Jurkat, Clone E6-1 (cell line): ENCODE results near the gene GPATCH8.
"Not testable (repeated sequence)": the region's sequence is repeated elsewhere in the genome, so short reads cannot be mapped to it uniquely, and the experiment has no call there.

Experiments
- DNase-seq: peaks from one replicate; pipeline ENCODE4 v3.0.0-alpha.2; 2011; ENCODE audit warnings: low read depth, low spot score
- H3K4me3 ChIP-seq: 2 replicates; pipeline ENCODE4 v1.5.1; 2011; ENCODE audit warnings: mild to moderate bottlenecking, low read length, control low read depth, moderate library complexity

GPATCH8 gene

DNA sequence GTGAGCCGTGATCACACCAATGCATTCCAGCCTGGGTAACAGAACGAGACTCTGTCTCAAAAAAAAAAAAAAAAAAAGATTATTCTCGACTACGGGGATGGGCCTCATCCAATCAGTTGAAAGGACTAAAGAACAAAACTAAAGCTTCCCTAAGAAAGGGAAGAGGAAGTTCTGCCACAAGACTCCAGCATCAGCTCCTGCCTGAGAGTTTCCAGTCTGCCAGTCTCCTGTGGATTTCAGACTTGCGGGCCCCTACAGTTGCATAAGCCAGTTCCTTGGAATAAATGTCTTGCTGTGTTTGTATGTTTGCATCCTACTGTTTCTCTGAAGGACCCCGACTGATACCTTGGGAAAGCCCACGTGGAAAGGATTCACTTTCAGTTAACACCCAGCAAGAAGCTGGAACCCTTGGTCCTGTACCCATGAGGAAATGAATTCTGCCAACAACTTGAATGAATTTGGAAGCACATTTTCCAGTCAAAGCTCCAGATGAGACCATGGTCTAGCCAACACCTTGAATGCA is 27.8 kb upstream of the GPATCH8 start:
- no peak overlapping the region for H3K4me3 ChIP-seq
- DNase-seq: no peak

DNA sequence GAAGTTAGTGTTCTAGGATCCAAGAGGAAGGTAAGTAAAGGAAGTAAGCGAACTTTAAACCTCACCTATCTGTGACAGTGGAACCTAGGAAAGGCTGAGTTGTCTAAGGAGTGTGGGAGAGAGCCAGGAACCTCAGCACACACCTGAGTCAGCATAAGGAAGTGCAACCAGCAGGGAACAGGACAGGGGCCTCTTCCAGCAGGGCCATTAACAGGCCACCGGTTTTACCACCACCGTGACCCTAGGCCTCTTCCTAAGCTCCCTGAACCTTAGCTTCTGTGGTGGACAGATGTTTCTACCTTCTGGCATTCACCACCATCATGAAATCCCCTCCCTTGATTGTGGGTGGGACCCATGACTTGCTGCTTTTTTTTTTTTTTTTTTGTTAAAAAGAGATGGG is 26.7 kb upstream of the GPATCH8 start:
- H3K4me3 ChIP-seq: no peak overlapping the region
- DNase-seq: no peak

DNA sequence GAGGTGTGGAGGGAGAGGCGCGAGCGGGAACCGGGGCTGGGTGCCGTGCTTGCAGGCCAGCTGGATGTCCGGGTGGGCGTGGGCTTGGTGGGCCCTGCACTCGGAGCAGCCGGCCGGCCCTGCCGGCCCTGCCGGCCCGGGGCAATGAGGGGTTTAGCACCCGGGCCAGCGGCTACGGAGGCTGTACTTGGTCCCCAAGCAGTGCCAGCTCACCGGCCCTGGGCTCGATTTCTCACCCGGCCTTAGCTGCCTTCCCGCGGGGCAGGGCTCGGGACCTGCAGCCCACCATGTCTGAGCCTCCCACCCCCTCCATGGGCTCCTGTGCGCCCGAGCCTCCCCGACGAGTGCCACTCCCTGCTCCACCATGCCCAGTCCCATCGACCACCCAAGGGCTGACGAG is 24.7 kb upstream of the GPATCH8 start:
- no peak for DNase-seq
- H3K4me3 ChIP-seq: no peak overlapping the region

DNA sequence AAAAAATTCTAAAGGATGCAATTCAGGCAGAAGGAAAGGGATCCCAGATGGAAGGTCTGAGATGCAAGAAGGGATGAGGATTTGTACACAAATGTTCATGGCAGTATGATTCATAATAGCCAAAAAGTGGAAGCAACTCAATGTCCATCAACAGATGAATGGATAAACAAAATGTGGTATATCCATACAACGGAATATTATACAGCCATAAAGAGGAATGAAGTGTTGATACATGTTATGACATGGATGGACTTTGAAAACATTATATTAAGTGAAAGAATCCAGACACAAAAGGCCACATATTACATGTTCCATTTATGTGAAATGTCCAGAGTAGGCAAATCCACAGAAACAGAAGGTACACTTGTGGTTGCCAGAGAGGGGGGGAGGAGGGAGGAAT is 23.9 kb upstream of the GPATCH8 start:
- no peak overlapping the region for H3K4me3 ChIP-seq
- no peak for DNase-seq

DNA sequence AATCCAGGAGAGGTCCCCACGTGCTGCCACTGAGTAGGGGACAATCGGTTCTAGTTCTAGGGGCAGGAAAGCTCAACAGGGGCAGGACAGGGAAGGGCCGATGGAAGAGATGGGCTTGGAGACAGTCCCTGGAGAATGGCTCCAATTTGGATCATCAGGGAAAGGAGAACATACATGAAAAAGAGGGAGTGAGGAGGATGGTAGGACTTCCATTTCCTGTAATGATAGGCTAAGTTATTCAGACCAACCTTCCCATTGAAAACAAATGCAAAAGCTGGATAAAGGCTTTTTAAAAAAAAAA is 20.4 kb upstream of the GPATCH8 start:
- no peak for DNase-seq
- H3K4me3 ChIP-seq: no peak overlapping the region

DNA sequence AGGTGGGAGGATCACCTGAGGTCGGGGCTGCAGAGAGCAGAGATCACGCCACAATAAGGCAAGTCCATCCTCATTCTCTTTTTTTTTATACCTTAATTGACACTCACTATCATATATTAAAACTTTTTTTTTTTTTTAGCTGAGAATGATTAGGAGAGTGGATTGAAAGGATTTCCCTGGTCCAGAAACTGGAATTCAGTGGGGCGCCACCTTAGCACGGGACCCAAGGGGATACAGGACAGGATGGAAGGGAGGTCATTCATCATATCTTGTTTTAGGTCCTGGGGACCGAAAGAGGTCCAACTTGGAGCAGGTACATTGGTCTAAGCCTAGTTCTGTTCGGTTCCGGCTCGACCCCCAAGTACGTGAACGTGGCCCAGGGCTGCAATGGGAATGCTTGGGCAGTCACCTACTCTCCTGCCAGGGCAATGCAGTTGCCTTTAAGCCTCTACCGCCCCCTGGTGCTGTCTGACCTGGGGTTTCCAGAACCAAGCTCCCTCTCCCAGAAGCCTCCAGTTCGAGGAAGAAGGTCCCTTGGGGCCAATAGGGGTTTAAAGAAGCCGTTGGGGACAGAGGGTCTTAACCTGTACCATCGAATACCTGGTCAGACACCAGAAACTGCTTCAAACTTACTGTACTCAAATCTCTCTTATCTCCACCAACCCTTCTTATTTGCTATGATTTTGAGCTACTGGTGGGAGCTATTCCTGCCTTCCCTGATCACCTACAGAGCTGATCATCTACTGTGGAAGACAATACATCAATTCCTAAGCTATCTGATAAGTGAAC is 19.9 kb upstream of the GPATCH8 start:
- H3K4me3 ChIP-seq: no peak overlapping the region
- DNase-seq: no peak

DNA sequence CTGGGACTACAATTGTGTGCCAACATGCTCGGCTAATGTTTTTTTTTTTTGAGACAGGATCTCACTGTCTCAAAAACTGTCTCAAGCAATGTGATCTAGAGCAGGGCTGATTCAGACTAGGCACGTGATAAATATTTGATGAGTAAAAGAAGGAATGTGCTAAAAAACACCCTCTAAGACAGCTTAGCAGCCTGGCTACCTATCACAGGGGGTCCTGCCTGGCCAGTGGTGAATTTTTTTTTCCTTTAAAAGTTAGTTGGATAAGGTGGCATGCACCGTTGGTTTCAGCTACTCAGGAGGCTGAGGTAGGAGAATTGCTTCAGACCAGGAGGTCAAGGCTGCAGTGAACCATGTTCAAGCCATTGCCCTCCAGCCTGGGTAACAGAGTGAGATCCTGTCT is 14.8 kb upstream of the GPATCH8 start:
- DNase-seq: no peak
- H3K4me3 ChIP-seq: no peak overlapping the region

DNA sequence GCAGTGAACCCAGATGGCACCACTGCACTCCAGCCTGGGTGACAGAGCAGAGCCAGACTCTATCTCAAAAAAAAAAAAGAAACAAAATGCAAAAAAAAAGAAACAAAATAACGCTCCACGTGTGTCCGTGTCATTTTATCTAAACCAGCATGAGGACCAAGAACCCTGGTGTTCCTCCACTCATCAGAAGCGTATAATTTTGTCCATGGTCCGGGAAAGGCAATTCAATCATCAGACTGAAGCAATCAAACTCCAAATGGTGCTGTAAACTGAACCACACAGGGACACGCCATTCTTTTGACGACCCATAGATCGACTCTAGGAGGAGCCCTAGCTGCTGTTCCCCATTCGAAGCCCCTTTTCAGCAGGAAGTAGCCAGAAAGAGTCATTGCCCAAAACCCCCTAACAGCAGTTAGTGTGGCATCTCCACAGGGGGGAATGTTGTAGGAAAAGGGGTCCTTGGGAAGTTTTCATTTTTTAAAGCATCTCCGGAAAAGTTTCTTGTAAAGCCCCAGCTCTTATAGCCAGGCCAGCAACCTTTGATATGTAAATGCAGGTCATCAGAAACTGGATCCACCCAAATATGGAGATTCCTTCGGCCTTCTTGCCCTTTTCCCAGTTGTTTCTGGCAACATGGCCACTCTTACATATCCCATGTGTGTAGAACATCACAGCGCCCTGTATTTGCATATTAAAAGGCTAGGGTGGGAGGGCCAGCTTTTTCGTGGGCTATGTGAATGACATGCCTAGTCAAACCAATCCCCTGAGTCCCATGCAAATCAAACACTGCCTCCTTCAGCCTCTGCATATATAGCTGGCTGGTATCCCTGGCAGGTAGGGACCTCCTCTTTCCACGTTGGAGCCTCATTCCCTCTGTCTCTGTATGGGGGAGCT is 8.3 kb upstream of the GPATCH8 start:
- H3K4me3 ChIP-seq: not testable (repeated sequence)
- peak; percentile 49 for DNase-seq

DNA sequence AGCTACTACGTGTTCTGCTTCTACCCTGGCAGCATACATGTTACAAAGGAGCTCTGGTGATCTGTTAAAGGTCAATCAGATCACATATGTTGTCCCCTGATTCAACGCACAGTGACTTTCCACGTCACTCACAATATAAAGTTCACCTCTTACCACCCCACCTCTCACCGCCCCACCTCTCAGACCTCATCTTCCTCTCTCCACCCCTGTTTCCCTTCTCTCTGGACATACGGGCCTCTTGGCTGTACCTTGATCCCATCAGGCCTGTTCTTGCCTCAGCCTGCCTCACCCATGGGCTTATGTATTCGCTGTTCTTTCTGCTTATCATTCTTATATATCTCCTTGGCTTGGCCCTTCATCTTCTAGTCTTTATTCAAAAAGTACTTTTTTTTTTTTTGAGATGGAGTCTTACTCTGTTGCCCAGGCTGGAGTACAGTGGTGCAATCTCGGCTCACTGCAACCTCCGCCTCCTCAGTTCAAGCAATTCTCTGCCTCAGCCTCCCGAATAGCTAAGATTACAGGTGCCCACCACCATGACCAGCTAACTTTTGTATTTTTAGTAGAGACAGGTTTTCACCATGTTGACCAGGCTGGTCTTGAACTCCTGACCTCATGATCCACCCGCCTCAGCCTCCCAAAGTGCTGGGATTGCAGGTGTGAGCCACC is 3.9 kb upstream of the GPATCH8 start:
- not testable (repeated sequence) for DNase-seq, H3K4me3 ChIP-seq

DNA sequence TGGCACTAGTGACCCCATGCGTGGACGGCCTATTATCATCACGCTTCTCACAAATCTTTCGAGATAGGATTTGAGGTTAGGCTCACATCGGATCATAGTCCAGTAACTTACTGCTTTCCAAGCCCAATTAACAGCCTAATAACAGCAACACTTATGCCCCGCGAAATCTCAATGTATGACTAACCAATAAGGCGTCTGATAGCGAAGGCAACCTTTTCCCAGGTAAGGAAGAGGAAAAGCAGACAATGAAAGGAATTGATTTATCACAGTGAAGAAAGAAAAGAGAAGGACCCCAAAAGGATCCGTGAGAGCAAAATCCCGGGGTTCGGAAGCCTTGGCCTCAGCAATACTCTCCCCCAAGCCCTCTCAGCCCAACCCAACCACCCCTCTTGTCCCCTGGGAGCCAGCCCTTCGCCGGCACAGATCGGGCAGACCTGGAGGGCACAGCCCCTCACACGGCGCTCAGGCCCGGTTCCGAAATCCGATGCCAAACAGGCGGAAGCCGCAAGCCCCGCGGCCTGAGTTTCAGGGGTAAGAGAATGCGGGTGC is 534 bp downstream of the GPATCH8 start:
- DNase-seq: no peak
- peak overlapping the region; percentile 87 for H3K4me3 ChIP-seq

DNA sequence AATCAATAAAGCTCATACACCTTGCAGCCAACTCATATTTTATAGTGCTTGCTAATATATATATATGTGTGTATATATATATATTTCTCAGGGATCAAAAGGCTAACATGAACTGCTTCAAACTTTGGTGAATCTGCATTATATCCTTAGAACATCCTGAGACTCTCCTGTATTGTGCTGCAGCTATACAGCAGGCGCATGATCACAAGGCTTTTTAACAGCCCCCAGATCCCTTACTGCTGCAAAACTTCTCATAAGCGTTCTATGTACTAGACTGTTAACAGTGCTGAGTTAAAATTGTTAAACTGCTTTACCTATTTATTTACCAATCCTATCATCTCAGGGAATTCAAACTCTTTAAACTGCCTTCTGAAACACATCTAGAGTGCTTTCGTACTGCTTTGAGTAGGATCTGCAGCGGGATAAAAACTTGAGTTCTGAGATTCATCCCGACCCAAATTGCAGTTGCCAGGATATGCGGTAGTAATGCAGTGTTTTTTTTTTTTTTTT is 1.3 kb downstream of the GPATCH8 start:
- no peak for DNase-seq
- H3K4me3 ChIP-seq: peak overlapping the region; percentile 87

DNA sequence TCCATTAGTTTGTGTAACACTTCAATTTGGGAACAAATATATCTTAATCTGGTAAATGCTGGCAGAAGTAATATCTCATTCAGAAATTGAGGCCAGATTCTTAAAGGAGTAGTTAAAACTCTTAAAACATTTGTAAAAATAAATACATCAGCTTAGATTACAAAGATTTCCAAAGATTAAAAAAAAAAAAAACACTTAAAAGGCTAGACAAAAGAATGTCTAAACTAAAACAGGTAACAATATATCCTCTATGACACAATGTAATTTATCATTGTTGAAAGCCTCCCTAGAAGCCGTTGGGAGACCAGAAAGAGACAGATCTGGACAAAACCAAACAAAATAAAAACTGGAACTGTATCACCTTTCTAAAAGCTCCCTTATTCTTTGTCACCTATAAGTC is 3.5 kb downstream of the GPATCH8 start:
- DNase-seq: no peak
- no peak overlapping the region for H3K4me3 ChIP-seq

DNA sequence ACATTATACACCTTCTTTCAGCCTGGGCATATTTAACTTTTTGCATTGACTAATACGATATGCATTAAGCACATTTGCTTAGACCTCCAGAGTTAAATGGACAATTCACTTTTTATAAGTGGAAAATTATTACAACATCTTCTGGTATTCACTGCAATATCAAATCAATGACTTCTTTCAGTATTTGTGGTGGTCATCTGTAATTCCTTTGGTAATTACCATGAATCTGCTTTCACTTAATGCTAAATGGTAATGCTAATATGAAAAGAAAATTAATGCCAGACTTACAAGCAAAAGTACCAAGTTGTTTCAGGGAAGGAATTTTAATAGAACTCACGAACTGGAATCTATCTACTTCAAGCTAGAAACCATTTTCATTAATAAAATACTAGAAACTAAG is 6.4 kb downstream of the GPATCH8 start:
- no peak for DNase-seq
- H3K4me3 ChIP-seq: no peak overlapping the region

DNA sequence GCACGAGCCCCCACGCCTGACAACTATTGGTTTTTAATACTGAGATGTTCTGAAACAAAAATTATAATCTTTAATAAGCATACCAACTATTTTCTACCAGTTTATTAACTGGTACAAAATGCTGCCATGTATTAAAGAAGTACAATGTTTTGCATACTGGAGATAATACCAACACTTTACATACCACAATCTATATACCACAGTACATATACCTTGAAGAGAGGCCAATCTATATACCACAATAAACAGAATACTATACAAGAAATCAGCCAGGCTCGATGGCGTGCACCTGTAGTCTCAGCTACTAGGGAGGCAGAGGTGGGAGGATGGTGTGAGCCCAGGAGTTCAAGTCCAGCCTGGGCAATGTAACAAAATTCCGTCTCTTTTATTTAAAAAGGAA is 9.9 kb downstream of the GPATCH8 start:
- no peak for DNase-seq
- no peak overlapping the region for H3K4me3 ChIP-seq

DNA sequence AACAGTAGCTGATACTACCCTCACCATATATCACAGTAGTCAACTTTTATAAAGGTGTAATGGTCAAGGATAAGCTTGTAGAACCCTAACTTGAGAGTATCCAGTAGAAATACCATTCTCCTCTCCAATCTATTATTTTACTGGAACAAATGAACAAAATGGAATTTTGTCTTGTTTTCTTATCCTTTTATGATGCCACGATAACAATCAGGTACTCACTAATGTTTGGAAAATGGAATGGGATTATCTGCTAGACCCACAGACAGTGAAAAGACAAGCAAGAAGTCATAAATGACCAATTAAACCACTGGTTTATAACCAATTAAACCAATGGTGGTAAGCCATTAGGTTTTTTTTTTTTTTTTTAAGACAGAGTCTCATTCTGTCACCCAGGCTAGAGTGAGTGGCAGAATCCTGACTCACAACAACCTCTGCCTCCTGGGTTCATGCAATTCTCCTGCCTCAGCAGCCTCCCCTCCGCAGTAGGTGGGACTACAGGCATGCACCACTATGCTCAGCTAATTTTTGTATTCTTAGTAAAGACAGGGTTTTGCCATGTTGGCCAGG is 10.4 kb downstream of the GPATCH8 start:
- H3K4me3 ChIP-seq: no peak overlapping the region
- DNase-seq: no peak

DNA sequence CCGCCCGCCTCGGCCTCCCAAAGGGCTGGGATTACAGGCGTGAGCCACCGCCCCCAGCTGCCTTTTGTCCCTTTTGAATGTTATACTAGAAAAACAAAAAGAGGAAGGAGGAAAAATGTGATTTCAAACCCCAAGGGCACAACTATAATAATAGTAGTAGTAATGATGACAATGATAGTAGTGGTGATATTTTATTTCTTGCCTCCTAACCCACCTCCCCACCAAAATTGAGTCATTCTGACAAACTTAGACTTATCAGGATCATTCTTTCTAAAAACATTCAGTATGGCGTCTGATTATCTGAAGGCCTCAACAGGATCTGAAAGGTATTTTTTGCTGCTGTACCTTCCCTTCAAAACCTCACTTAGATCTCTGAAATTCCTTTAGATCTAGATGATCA is 13.6 kb downstream of the GPATCH8 start:
- no peak for DNase-seq
- H3K4me3 ChIP-seq: no peak overlapping the region

DNA sequence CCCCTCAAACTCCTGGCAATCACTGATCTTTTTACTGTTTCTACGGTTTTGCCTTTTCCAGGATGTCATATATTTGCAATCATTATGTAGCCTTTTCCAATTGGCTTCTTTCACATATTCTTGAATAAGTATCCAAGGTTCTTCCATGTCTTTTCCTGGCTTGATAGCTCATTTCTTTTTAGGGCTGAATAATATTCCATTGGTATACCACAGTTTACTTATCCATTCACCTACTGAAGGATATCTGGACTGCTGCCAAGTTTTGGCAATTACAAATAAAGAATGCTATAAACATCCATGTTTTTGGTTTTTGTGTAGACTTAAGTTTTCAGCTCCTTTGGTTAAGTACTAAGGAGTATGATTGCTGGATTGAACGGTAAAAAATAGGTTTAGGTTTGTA is 16.0 kb downstream of the GPATCH8 start:
- no peak for DNase-seq
- H3K4me3 ChIP-seq: no peak overlapping the region

DNA sequence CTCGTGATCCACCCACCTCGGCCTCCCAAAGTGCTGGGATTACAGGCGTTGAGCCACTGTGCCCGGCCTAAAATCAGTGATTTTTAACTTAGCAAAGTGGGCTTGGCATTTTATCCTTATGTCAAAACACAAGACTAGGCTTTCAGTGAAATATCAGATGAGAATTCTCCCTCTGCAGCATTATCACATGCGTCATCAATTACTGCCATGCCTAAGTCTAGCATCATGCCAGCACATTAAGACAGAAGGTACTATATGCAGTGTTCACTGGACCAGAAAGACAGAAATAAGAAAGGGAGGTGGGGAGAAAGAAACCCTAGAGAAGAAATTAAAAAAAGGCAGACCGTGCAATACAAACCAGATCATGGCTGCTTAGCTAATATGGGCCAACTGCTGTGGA is 29.8 kb downstream of the GPATCH8 start:
- H3K4me3 ChIP-seq: no peak overlapping the region
- DNase-seq: no peak

DNA sequence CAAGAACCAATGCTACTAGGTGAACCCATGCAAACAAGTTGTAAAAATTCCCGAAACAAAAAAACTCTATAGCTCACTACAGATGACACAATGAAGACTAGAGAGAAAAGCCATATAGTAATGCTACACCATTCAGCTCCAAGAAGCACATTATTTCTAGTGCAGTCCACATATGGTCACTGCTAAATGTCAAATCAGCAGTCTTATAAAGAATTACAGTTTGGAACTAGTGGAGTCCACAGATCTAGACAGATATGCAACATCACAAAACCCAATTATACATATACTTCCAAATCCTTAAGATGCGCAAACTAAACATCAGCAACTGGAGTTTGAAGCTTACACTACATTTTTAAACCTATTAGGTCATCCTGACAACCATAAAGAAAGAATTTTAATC is 33.5 kb downstream of the GPATCH8 start:
- no peak overlapping the region for H3K4me3 ChIP-seq
- no peak for DNase-seq
